ENCODE measurements around the gene ELF1.

DNA sequence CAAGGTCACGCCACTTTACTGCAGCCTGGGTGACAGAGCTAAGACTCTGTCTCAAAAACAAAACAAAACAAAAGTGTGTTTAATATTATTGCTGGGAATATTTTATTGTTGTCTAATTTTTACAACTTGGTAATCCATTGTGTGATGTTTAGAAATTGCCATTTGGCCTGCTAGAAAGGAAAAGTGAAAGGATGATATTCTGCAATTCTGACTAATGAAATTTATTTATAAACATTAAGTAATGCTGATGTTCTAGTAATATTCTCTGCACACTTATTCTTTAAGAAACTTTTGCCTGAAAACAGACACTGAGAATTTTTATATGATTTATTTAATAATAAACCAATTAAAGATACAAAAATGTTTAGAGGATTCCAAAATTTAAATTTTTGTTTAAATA is 87.4 kb downstream of the ELF1 start:
- TF ChIP-seq, protein P1, sequence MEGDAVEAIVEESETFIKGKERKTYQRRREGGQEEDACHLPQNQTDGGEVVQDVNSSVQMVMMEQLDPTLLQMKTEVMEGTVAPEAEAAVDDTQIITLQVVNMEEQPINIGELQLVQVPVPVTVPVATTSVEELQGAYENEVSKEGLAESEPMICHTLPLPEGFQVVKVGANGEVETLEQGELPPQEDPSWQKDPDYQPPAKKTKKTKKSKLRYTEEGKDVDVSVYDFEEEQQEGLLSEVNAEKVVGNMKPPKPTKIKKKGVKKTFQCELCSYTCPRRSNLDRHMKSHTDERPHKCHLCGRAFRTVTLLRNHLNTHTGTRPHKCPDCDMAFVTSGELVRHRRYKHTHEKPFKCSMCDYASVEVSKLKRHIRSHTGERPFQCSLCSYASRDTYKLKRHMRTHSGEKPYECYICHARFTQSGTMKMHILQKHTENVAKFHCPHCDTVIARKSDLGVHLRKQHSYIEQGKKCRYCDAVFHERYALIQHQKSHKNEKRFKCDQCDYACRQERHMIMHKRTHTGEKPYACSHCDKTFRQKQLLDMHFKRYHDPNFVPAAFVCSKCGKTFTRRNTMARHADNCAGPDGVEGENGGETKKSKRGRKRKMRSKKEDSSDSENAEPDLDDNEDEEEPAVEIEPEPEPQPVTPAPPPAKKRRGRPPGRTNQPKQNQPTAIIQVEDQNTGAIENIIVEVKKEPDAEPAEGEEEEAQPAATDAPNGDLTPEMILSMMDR (conservative IDR thresholded peaks at IDR 0.05) = no peak
- TF ChIP-seq EZH2 (IDR thresholded peaks at IDR 0.05; ENCODE audit: low read depth) = no peak

Data from PC-9 (cell line).